HepG2 (cell line): ENCODE measurements around the gene PPP2R5E. TPM values are rescaled to one million over a fixed set of nuclear protein-coding genes. Genes with fewer than 3 reads are reported as not detected.
A peak's percentile ranks its signal among the peaks of the same experiment; 100 is the strongest.

Experiments
- ATAC-seq: fragments of 200-7000 bp; cut with Tn5 transposase; 3 replicates; pipeline ENCODE4 v1.9.1; 2020; ENCODE audit warnings: mild to moderate bottlenecking, moderate library complexity
- Bru-seq: library from RNA; stranded (reverse); fragments of 400-500 nt; gene quantifications from one replicate; lab custom pipeline; 2021; lab: Mats Ljungman, UMichigan
- BruChase-seq, 2 experiments: library from RNA; stranded (reverse); fragments of 400-500 nt; gene quantifications; one replicate each; lab custom pipeline; 2021; lab: Mats Ljungman, UMichigan
- BruUV-seq: library from RNA; stranded (reverse); fragments of 400-500 nt; replicated peaks from 2 replicates; lab custom pipeline; 2021; lab: Mats Ljungman, UMichigan
- CTCF ChIA-PET: fragments of 300-600 bp; formaldehyde crosslinking; extraction: SDS; loops from one replicate; lab custom pipeline; 2021; ENCODE audit warnings: low total read pairs, inconsistent platforms, low intra/inter-chr PET ratio; lab: Yijun Ruan, JAX
- POLR2A ChIA-PET: fragments of 350-600 bp; sonication (Branson Sonifier 250); formaldehyde crosslinking; loops from one replicate; lab custom pipeline; 2020; ENCODE audit warnings: antibody characterized with exemption, inconsistent platforms; lab: Yijun Ruan, JAX
- DNase-seq: peaks from one replicate; pipeline ENCODE4 v3.0.0-alpha.2; 2015; ENCODE audit warnings: low spot score
- FAIRE-seq: peaks from 3 replicates; lab custom pipeline; 2011; peaks lifted over from hg19 to GRCh38; lab: Jason Lieb, UNC
- H2AFZ ChIP-seq: one replicate; pipeline ENCODE4 v1.6.1; 2011; ENCODE audit warnings: low read length, inconsistent platforms
- H3K27ac ChIP-seq: fragments of 300-600 bp; 3 replicates; pipeline ENCODE4 v1.8.0; 2011; ENCODE audit warnings: mixed run types, mild to moderate bottlenecking, mixed read lengths, low read length, inconsistent platforms; ENCODE audit not compliant: insufficient read depth; ENCODE audit errors: extremely low read length
- H3K27me3 ChIP-seq, 2 experiments: fragments of 200-600 bp in 1 of 2; 2 replicates in 1 of 2; 3 replicates in 1 of 2; pipeline versions ENCODE4 v1.6.0 to v1.8.0; 2011; ENCODE audit warnings: low read length in 2 of 2, mild to moderate bottlenecking in 2 of 2, moderate library complexity in 2 of 2, inconsistent platforms in 1 of 2; ENCODE audit not compliant: insufficient read depth in 2 of 2, control insufficient read depth in 1 of 2
- H3K36me3 ChIP-seq, 2 experiments: fragments of 200-600 bp in 1 of 2; replicated peaks in 1 of 2; 2 replicates in 1 of 2; 3 replicates in 1 of 2; pipeline versions ENCODE4 v1.5.1 to v1.8.0; 2011; ENCODE audit warnings: low read length in 2 of 2, inconsistent platforms in 1 of 2; ENCODE audit not compliant: insufficient read depth in 2 of 2, control insufficient read depth in 1 of 2
- H3K4me1 ChIP-seq: 2 replicates; pipeline ENCODE4 v1.5.1; 2012; ENCODE audit warnings: low read length, inconsistent platforms; ENCODE audit not compliant: insufficient read depth
- H3K4me2 ChIP-seq: 2 replicates; pipeline ENCODE4 v1.6.0; 2011; ENCODE audit warnings: low read depth, low read length, inconsistent platforms
- H3K4me3 ChIP-seq, 3 experiments: fragments of 200-600 bp in 1 of 3; sonication (generic), shearing (Covaris generic) in 1 of 3; replicated peaks in 1 of 3; 2 replicates each; pipeline ENCODE4 v1.5.1; 2011 to 2016; ENCODE audit warnings: low read length in 3 of 3, inconsistent platforms in 2 of 3, low read depth in 2 of 3, mild to moderate bottlenecking in 2 of 3, control low read depth in 1 of 3, mixed read lengths in 1 of 3; ENCODE audit not compliant: insufficient read depth in 1 of 3
- H3K79me2 ChIP-seq: one replicate; pipeline ENCODE4 v1.6.1; 2011; ENCODE audit warnings: low read length, inconsistent platforms; ENCODE audit not compliant: insufficient read depth
- H3K9ac ChIP-seq: 2 replicates; pipeline ENCODE4 v1.6.0; 2011; ENCODE audit warnings: mild to moderate bottlenecking, low read depth, low read length, inconsistent platforms; ENCODE audit not compliant: insufficient read depth
- H3K9me3 ChIP-seq: 2 replicates; pipeline ENCODE4 v1.5.1; 2012; ENCODE audit warnings: mild to moderate bottlenecking, low read length
- H4K20me1 ChIP-seq: 2 replicates; pipeline ENCODE4 v1.6.0; 2011; ENCODE audit warnings: inconsistent platforms, mild to moderate bottlenecking, low read length, moderate library complexity; ENCODE audit not compliant: insufficient read depth
- ARHGAP35 ChIP-seq: sonication (generic); formaldehyde crosslinking; IDR thresholded peaks from 2 replicates; pipeline ENCODE4 v1.9.0; 2022; ENCODE audit warnings: mild to moderate bottlenecking, inconsistent platforms, moderate library complexity, missing genetic modification reagents, borderline replicate concordance
- IRF2 ChIP-seq: IDR thresholded peaks from 2 replicates; pipeline ENCODE4 v1.6.1; 2018; ENCODE audit warnings: missing genetic modification reagents, missing compliant biosample characterization
- ISL2 ChIP-seq: sonication (generic); formaldehyde crosslinking; IDR thresholded peaks from 2 replicates; pipeline ENCODE4 v1.5.0; 2020; ENCODE audit warnings: missing genetic modification reagents
- TEAD2 ChIP-seq: sonication (generic); formaldehyde crosslinking; IDR thresholded peaks from 2 replicates; pipeline ENCODE4 v1.9.0; 2021; ENCODE audit warnings: missing genetic modification reagents
- ZFP37 ChIP-seq: sonication (generic); formaldehyde crosslinking; IDR thresholded peaks from 2 replicates; pipeline ENCODE4 v1.4.0; 2020; ENCODE audit warnings: missing genetic modification reagents, borderline replicate concordance
- ZNF33A ChIP-seq: sonication (generic); formaldehyde crosslinking; IDR thresholded peaks from 2 replicates; pipeline ENCODE4 v1.5.1; 2020; ENCODE audit warnings: missing genetic modification reagents, mild to moderate bottlenecking, moderate library complexity, borderline replicate concordance
- ZNF589 ChIP-seq: sonication (generic); formaldehyde crosslinking; conservative IDR thresholded peaks from 2 replicates; pipeline ENCODE4 v1.8.0; 2022; ENCODE audit warnings: mild to moderate bottlenecking, moderate library complexity, missing genetic modification reagents
- WGBS: methylation state at CpG from one replicate; pipeline ENCODE4 v1.1.6; 2017; ENCODE audit warnings: low lambda C conversion rate; 5-methylcytosine and 5-hydroxymethylcytosine counted together
- in situ Hi-C: cut with HindIII; loops from 2 replicates; pipeline ENCODE4 v1.10.0; 2017; ENCODE audit warnings: low pct_unique_long_range_greater_than_20kb; ENCODE audit not compliant: extremely low pct_ligation_motif_present
- intact Hi-C: fragments of 100-400 bp; cut with micrococcal nuclease; formaldehyde crosslinking; loops from one replicate; pipeline ENCODE4 v1.10.0; 2022; ENCODE audit not compliant: unreplicated experiment
- long read RNA-seq, 2 experiments: library from RNA in 1 of 2; library from polyadenylated mRNA in 1 of 2; stranded (forward) in 1 of 2; unstranded in 1 of 2; transcript quantifications; one replicate each; pipeline ENCODE4 v2.0.0, GENCODE V29; 2019 to 2022
- polyA minus RNA-seq, 3 experiments: library from RNA; depleted of rRNA, polyadenylated mRNA; stranded (reverse); fragments of >200 nt; gene quantifications; 2 replicates each; pipeline ENCODE4 v1.2.3, GENCODE V29; 2011; ENCODE audit warnings: low replicate concordance in 1 of 3
- polyA plus RNA-seq, 8 experiments: library from polyadenylated mRNA; depleted of rRNA in 3 of 8; stranded (reverse) in 7 of 8; unstranded in 1 of 8; fragments of >200 nt; fragmentation: Illumina TruSeq in 4 of 8; extraction: Trizol in 4 of 8; gene quantifications; 2 replicates each; pipeline versions ENCODE4 v1.2.1 to v1.2.3, GENCODE V29; 2011 to 2016; ENCODE audit warnings: low read depth in 4 of 8, missing spikeins in 1 of 8, mixed read lengths in 1 of 8; ENCODE audit not compliant: insufficient read depth in 1 of 8
- total RNA-seq, 5 experiments: library from RNA; depleted of rRNA; stranded (reverse); fragments of >200 nt; fragmentation: Illumina TruSeq; extraction: Trizol; gene quantifications; 2 replicates each; pipeline ENCODE4 v1.2.3, GENCODE V29; 2016; ENCODE audit warnings: low read depth in 1 of 5
- TF ChIP-seq, protein P1 (sequence below): sonication (generic); formaldehyde crosslinking; IDR thresholded peaks from 2 replicates; pipeline ENCODE4 v1.4.0; 2020; ENCODE audit warnings: missing genetic modification reagents, mild to moderate bottlenecking, borderline replicate concordance
- TF ChIP-seq, protein P2 (sequence below): sonication (generic); formaldehyde crosslinking; IDR thresholded peaks from 2 replicates; pipeline ENCODE4 v1.5.1; 2020; ENCODE audit warnings: missing genetic modification reagents, mild to moderate bottlenecking, borderline replicate concordance
- TF ChIP-seq, protein P3 (sequence below): sonication (generic); formaldehyde crosslinking; IDR thresholded peaks from 2 replicates; pipeline ENCODE4 v1.5.0; 2020; ENCODE audit warnings: missing genetic modification reagents

PPP2R5E gene
- 11.0 and 22.5 TPM in 2 replicates for total RNA-seq (2016; rRNA removed; fragmentation: Illumina TruSeq; extraction: Trizol)
- total RNA-seq (2016; cell fraction: cytosol; rRNA removed; fragmentation: Illumina TruSeq; extraction: Trizol; ENCODE audit: low read depth), result 3.9 and 4.8 TPM in 2 replicates
- 10.3 and 22.7 TPM in 2 replicates for total RNA-seq (2016; cell fraction: insoluble cytoplasmic fraction; rRNA removed; fragmentation: Illumina TruSeq; extraction: Trizol)
- 19.8 and 21.1 TPM in 2 replicates for total RNA-seq (2016; cell fraction: membrane; rRNA removed; fragmentation: Illumina TruSeq; extraction: Trizol)
- total RNA-seq (2016; cell fraction: nucleus; rRNA removed; fragmentation: Illumina TruSeq; extraction: Trizol), result 15.6 and 17.0 TPM in 2 replicates
- 6.4 and 8.9 TPM in 2 replicates for polyA plus RNA-seq (2011; rRNA removed)
- polyA plus RNA-seq (2011; cell fraction: cytosol; rRNA removed), result 2.7 and 5.2 TPM in 2 replicates
- polyA plus RNA-seq (2011; cell fraction: nucleus; rRNA removed), result 4.7 and 5.0 TPM in 2 replicates
- polyA plus RNA-seq (2012), result 13.6 and 14.4 TPM in 2 replicates
- polyA plus RNA-seq (2016; cell fraction: cytosol; fragmentation: Illumina TruSeq; extraction: Trizol; ENCODE audit: low read depth), result 4.4 and 5.3 TPM in 2 replicates
- 31.8 and 35.2 TPM in 2 replicates for polyA plus RNA-seq (2016; cell fraction: insoluble cytoplasmic fraction; fragmentation: Illumina TruSeq; extraction: Trizol; ENCODE audit: low read depth)
- polyA plus RNA-seq (2016; cell fraction: membrane; fragmentation: Illumina TruSeq; extraction: Trizol; ENCODE audit: low read depth), result 17.1 TPM in 2 replicates
- polyA plus RNA-seq (2016; cell fraction: nucleus; fragmentation: Illumina TruSeq; extraction: Trizol; ENCODE audit: insufficient read depth, low read depth), result 17.7 and 18.9 TPM in 2 replicates
- polyA minus RNA-seq (2011; rRNA and poly(A)+ RNA removed; ENCODE audit: low replicate concordance), result 7.8 and 8.6 TPM in 2 replicates
- polyA minus RNA-seq (2011; cell fraction: cytosol; rRNA and poly(A)+ RNA removed), result 21.7 and 25.6 TPM in 2 replicates
- polyA minus RNA-seq (2011; cell fraction: nucleus; rRNA and poly(A)+ RNA removed), result 29.4 and 30.6 TPM in 2 replicates
- percentile 79 among the genes with signal in this experiment for Bru-seq, nascent RNA
- percentile 78 among the genes with signal in this experiment for BruChase-seq, experiment 1, labeled RNA remaining after a 6-hour chase
- BruChase-seq, experiment 2, labeled RNA remaining after a 2-hour chase, result percentile 72 among the genes with signal in this experiment
- long read RNA-seq, experiment 1, full-length matches to known transcripts, result 4 of 13 reads
- long read RNA-seq, experiment 1, partial matches to known transcripts, result 4 of 13 reads
- long read RNA-seq, experiment 1, other reads (novel, unspliced or antisense), result 5 of 13 reads
- long read RNA-seq, experiment 2, full-length matches to known transcripts, result 4 of 67 reads
- long read RNA-seq, experiment 2, partial matches to known transcripts, result 2 of 67 reads
- long read RNA-seq, experiment 2, other reads (novel, unspliced or antisense), result 61 of 67 reads

DNA sequence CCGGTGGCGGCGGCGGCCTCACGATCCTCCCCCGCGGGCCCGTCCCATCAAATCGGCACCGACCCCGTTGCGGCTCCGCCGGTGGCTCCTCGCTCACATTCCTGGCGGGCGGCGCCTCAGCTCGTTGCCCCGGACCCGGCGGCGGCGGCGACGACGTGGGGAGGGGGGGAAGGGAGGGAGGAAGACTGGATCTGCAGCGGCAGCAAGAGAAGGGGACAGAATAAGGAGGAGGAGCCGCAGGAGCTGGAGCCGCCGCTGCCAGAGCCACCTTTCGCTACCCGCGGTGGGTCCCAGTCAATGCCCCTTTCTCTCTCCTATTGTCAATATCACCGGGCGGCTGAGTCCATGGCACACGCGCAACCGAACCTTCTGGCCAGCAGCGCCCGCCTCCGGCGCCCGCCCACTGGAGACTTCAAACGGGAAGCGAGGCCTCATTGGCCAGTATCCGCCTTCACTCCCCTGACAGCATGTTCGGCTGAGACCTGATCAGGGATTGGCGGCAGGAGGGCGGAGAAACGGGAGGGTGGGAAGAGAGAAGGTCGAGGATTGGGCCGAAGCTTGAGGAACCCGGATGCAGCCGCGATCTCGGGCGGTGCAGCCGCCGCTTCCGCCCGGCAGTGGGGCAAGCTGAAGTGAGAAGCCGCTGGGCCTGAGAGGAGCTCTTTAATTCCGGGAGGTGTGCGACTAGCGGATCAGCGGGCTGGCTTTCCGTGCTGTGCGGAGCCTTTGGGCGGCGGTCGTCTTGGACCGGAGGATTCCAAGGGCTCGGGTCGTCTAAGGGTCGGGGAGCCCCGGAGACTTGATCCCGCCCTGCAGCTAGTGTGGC is at the start of gene PPP2R5E:
Gene PPP2R5E (minus strand): TSS at position 378 of the 826 bp plus-strand sequence. CDS start 3,692 bp downstream, outside the sequence.
- in situ Hi-C loops, result loop anchor here (5.0 kb wide), 1 partner anchor 151 kb away; no protein-coding TSS in a partner anchor
- peak within 1 kb of the TSS; percentile 97 for H3K9ac ChIP-seq
- intact Hi-C loops, result loop anchor here (1.0 to 5.0 kb wide), 5 partner anchors 71 to 184 kb away; partner anchors contain the start of genes SGPP1 and WDR89
- DNase-seq, result peak; percentile 97
- no peak within 1 kb of the TSS for H2AFZ ChIP-seq
- no TSS peak for BruUV-seq
- H3K4me2 ChIP-seq, result peak within 1 kb of the TSS; percentile 94
- H3K4me3 ChIP-seq, result peak within 1 kb of the TSS; percentile 87 to 91 (median 88)
- H3K9me3 ChIP-seq, result no peaks in the 10 kb centered on the region
- H3K79me2 ChIP-seq, result peaks cover 21% of the 10 kb centered on the region
- peaks cover 2 to 12% of the 10 kb centered on the region in 2 experiments; a peak in 3 of 5 replicates for H3K36me3 ChIP-seq
- ChIA-PET CTCF (no interaction called here), POLR2A (interaction anchor here (0.7 to 2.5 kb wide), 16 partner anchors 9 to 751 kb away, joined by 3 to 19 read pairs (median 4); partner anchors contain the start of genes ESR2 and WDR89)
- peak; percentile 70 for FAIRE-seq
- H3K27ac ChIP-seq, result peak within 1 kb of the TSS; percentile 88
- no peaks in the 10 kb centered on the region; the same call in 1 of the 2 replicates for H4K20me1 ChIP-seq
- ATAC-seq, result peak; percentile 97
- WGBS, result 1% methylated on average over 28 of the region's 78 CpGs
- H3K27me3 ChIP-seq, result no peaks in the 10 kb centered on the region; a peak in 1 of 5 replicates
- H3K4me1 ChIP-seq, result peaks cover 33% of the 10 kb centered on the region
- TF ChIP-seq ISL2 (CRISPR knock-in tag) (0 out of 2 replicates have a peak, but pooled peaks have one; percentile 22), IRF2 (CRISPR knock-in tag) (peak; percentile 41; the same call in 1 of the 2 replicates), ZNF33A (CRISPR knock-in tag) (no peak), ARHGAP35 (CRISPR knock-in tag) (0 out of 2 replicates have a peak, but pooled peaks have one; percentile 58), ZNF589 (0 out of 2 replicates have a peak, but pooled peaks have one; percentile 29), TEAD2 (CRISPR knock-in tag) (no peak), ZFP37 (CRISPR knock-in tag) (no peak)
- TF ChIP-seq, protein P1, sequence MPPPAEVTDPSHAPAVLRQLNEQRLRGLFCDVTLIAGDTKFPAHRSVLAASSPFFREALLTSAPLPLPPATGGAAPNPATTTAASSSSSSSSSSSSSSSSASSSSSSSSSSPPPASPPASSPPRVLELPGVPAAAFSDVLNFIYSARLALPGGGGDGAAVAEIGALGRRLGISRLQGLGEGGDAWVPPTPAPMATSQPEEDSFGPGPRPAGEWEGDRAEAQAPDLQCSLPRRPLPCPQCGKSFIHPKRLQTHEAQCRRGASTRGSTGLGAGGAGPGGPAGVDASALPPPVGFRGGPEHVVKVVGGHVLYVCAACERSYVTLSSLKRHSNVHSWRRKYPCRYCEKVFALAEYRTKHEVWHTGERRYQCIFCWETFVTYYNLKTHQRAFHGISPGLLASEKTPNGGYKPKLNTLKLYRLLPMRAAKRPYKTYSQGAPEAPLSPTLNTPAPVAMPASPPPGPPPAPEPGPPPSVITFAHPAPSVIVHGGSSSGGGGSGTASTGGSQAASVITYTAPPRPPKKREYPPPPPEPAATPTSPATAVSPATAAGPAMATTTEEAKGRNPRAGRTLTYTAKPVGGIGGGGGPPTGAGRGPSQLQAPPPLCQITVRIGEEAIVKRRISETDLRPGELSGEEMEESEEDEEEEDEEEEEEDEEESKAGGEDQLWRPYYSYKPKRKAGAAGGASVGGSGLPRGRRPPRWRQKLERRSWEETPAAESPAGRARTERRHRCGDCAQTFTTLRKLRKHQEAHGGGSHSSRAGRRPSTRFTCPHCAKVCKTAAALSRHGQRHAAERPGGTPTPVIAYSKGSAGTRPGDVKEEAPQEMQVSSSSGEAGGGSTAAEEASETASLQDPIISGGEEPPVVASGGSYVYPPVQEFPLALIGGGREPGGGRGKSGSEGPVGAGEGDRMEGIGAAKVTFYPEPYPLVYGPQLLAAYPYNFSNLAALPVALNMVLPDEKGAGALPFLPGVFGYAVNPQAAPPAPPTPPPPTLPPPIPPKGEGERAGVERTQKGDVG (CRISPR knock-in tag), result peak; percentile 75
- TF ChIP-seq, protein P2, sequence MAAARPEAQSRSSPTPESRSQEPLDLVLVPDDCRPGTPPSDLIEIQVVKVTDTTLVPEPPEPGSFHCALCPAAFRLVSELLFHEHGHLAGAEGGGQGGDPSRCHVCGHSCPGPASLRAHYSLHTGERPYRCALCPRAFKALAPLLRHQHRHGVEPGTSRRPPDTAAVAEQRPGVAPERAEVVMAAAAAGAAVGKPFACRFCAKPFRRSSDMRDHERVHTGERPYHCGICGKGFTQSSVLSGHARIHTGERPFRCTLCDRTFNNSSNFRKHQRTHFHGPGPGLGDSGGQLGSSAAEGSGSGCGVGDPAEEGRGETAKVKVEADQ, result no peak
- TF ChIP-seq, protein P3, sequence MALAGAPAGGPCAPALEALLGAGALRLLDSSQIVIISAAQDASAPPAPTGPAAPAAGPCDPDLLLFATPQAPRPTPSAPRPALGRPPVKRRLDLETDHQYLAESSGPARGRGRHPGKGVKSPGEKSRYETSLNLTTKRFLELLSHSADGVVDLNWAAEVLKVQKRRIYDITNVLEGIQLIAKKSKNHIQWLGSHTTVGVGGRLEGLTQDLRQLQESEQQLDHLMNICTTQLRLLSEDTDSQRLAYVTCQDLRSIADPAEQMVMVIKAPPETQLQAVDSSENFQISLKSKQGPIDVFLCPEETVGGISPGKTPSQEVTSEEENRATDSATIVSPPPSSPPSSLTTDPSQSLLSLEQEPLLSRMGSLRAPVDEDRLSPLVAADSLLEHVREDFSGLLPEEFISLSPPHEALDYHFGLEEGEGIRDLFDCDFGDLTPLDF, result peak; percentile 14; the same call in 1 of the 2 replicates
